HCT116 (cell line): ENCODE measurements around the gene RBMS1. TPM values are rescaled to one million over a fixed set of nuclear protein-coding genes. Genes with fewer than 3 reads are reported as not detected.

Source experiments
- CEBPB ChIP-seq: IDR thresholded peaks from 2 replicates; pipeline ENCODE4 v1.6.1; 2012; ENCODE audit warnings: low read depth
- EZH2phosphoT487 ChIP-seq: fragments of 200-600 bp; IDR thresholded peaks from 2 replicates; pipeline ENCODE4 v1.6.1; 2018; ENCODE audit warnings: antibody characterized with exemption, borderline replicate concordance
- FOSL1 ChIP-seq: IDR thresholded peaks from 2 replicates; pipeline ENCODE4 v1.6.1; 2012; ENCODE audit warnings: low read depth
- JUND ChIP-seq: IDR thresholded peaks from 2 replicates; pipeline ENCODE4 v1.6.1; 2012
- SIN3A ChIP-seq: IDR thresholded peaks from 2 replicates; pipeline ENCODE4 v1.6.1; 2012; ENCODE audit warnings: low read depth
- SRF ChIP-seq: IDR thresholded peaks from 2 replicates; pipeline ENCODE4 v1.6.1; 2012; ENCODE audit warnings: low read depth
- total RNA-seq: library from RNA; stranded (reverse); gene quantifications from one replicate; pipeline ENCODE4 v1.2.1, GENCODE V29; 2021; ENCODE audit not compliant: unreplicated experiment
- TF ChIP-seq, protein P1 (sequence below): IDR thresholded peaks from 2 replicates; pipeline ENCODE4 v1.6.1; 2012; ENCODE audit warnings: low read depth
- TF ChIP-seq, protein P2 (sequence below), 3 experiments: fragments of 200-600 bp in 1 of 3; sonication (generic) in 1 of 3; IDR thresholded peaks in 2 of 3; conservative IDR thresholded peaks in 1 of 3; 2 replicates each; pipeline ENCODE4 v1.5.1; 2012 to 2017; ENCODE audit warnings: low read depth in 2 of 3, low read length in 2 of 3, antibody characterized with exemption in 1 of 3, borderline replicate concordance in 1 of 3, control low read depth in 1 of 3, mild to moderate bottlenecking in 1 of 3, mixed read lengths in 1 of 3, mixed run types in 1 of 3, moderate library complexity in 1 of 3; ENCODE audit not compliant: insufficient read depth in 1 of 3
- TF ChIP-seq, protein P3 (sequence below): IDR thresholded peaks from 2 replicates; pipeline ENCODE4 v1.6.1; 2011; ENCODE audit warnings: mild to moderate bottlenecking, low read length, moderate library complexity; ENCODE audit not compliant: insufficient replicate concordance; ENCODE audit errors: extremely low read depth

The RBMS1 gene
- total RNA-seq, 1 experiment from 2014 or later = 17.6 TPM

DNA sequence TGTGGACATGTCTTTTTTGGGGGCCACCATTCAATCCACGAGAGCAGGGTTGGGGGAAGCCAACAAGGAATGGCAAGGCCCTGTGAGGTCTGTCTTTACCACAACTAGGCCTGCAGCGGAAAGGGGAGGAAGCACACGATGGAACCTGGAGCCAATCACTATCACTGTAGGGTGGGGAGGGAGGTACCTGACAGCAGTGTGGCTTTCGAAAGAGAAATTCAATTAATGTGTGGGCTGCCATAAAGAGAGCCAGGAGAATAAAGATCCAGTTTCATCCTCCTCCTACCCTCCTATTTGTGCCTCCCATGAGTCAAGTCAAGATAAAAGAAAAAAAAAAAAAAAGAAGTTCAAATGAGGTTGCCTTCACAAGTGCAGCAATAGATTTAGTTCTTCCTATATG is 18.9 kb upstream of the RBMS1 start (continued):
- TF ChIP-seq, protein P1, sequence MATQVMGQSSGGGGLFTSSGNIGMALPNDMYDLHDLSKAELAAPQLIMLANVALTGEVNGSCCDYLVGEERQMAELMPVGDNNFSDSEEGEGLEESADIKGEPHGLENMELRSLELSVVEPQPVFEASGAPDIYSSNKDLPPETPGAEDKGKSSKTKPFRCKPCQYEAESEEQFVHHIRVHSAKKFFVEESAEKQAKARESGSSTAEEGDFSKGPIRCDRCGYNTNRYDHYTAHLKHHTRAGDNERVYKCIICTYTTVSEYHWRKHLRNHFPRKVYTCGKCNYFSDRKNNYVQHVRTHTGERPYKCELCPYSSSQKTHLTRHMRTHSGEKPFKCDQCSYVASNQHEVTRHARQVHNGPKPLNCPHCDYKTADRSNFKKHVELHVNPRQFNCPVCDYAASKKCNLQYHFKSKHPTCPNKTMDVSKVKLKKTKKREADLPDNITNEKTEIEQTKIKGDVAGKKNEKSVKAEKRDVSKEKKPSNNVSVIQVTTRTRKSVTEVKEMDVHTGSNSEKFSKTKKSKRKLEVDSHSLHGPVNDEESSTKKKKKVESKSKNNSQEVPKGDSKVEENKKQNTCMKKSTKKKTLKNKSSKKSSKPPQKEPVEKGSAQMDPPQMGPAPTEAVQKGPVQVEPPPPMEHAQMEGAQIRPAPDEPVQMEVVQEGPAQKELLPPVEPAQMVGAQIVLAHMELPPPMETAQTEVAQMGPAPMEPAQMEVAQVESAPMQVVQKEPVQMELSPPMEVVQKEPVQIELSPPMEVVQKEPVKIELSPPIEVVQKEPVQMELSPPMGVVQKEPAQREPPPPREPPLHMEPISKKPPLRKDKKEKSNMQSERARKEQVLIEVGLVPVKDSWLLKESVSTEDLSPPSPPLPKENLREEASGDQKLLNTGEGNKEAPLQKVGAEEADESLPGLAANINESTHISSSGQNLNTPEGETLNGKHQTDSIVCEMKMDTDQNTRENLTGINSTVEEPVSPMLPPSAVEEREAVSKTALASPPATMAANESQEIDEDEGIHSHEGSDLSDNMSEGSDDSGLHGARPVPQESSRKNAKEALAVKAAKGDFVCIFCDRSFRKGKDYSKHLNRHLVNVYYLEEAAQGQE = no peak
- no peak for TF ChIP-seq FOSL1
- no peak for TF ChIP-seq JUND
- TF ChIP-seq, protein P2, sequence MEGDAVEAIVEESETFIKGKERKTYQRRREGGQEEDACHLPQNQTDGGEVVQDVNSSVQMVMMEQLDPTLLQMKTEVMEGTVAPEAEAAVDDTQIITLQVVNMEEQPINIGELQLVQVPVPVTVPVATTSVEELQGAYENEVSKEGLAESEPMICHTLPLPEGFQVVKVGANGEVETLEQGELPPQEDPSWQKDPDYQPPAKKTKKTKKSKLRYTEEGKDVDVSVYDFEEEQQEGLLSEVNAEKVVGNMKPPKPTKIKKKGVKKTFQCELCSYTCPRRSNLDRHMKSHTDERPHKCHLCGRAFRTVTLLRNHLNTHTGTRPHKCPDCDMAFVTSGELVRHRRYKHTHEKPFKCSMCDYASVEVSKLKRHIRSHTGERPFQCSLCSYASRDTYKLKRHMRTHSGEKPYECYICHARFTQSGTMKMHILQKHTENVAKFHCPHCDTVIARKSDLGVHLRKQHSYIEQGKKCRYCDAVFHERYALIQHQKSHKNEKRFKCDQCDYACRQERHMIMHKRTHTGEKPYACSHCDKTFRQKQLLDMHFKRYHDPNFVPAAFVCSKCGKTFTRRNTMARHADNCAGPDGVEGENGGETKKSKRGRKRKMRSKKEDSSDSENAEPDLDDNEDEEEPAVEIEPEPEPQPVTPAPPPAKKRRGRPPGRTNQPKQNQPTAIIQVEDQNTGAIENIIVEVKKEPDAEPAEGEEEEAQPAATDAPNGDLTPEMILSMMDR (IDR thresholded peaks at IDR 0.05 in 2 of 3, conservative IDR thresholded peaks at IDR 0.05 in 1 of 3; ENCODE audit: borderline replicate concordance in 1 of 3, insufficient read depth in 1 of 3, low read depth in 2 of 3, low read length in 2 of 3) = no peak
- TF ChIP-seq EZH2phosphoT487 = no peak
- TF ChIP-seq, protein P3, sequence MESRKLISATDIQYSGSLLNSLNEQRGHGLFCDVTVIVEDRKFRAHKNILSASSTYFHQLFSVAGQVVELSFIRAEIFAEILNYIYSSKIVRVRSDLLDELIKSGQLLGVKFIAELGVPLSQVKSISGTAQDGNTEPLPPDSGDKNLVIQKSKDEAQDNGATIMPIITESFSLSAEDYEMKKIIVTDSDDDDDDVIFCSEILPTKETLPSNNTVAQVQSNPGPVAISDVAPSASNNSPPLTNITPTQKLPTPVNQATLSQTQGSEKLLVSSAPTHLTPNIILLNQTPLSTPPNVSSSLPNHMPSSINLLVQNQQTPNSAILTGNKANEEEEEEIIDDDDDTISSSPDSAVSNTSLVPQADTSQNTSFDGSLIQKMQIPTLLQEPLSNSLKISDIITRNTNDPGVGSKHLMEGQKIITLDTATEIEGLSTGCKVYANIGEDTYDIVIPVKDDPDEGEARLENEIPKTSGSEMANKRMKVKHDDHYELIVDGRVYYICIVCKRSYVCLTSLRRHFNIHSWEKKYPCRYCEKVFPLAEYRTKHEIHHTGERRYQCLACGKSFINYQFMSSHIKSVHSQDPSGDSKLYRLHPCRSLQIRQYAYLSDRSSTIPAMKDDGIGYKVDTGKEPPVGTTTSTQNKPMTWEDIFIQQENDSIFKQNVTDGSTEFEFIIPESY = no peak
- no peak for TF ChIP-seq CEBPB
- TF ChIP-seq SRF = no peak
- no peak for TF ChIP-seq SIN3A
